NCI-H1930 (cell line): Measurements from ENCODE around the gene NBPF11.
"Not testable (repeated sequence)": the region's sequence is repeated elsewhere in the genome, so short reads cannot be mapped to it uniquely, and the experiment has no call there.

Experiments
- DNase-seq, 2 experiments: peaks; one replicate each; lab custom pipeline; 2025; lab: John Stamatoyannopoulos, UW

NBPF11 gene

GRCh38 chr1:148149050-148149815, 2.8 kb downstream of the NBPF11 start:
- not testable (repeated sequence) for DNase-seq

GRCh38 chr1:148147052-148147838, 4.8 kb downstream of the NBPF11 start:
- not testable (repeated sequence) for DNase-seq

- not testable (repeated sequence) for DNase-seq
These were observed 5.7 kb downstream of the NBPF11 start for GRCh38 chr1:148146191-148146997.

- DNase-seq: not testable (repeated sequence)
These were observed 8.9 kb downstream of the NBPF11 start for GRCh38 chr1:148143223-148143622.

GRCh38 chr1:148141936-148142335, 10.1 kb downstream of the NBPF11 start:
- DNase-seq: not testable (repeated sequence)

- not testable (repeated sequence) for DNase-seq
These were observed 13.5 kb downstream of the NBPF11 start for GRCh38 chr1:148138606-148139005.

GRCh38 chr1:148122341-148122740, 29.7 kb downstream of the NBPF11 start:
- not testable (repeated sequence) for DNase-seq

GRCh38 chr1:148120395-148120794, 31.7 kb downstream of the NBPF11 start:
- not testable (repeated sequence) for DNase-seq

- DNase-seq: not testable (repeated sequence)
These were observed 56.3 kb downstream of the NBPF11 start for GRCh38 chr1:148095732-148096131.

- DNase-seq: peak in 1 of 2 experiments; percentile 6
These were observed 65.9 kb downstream of the NBPF11 start for GRCh38 chr1:148086196-148086595.

- DNase-seq: not testable (repeated sequence)
These were observed 70.9 kb downstream of the NBPF11 start for GRCh38 chr1:148081205-148081604.

- not testable (repeated sequence) for DNase-seq
These were observed 73.2 kb downstream of the NBPF11 start for GRCh38 chr1:148078632-148079519.

- not testable (repeated sequence) for DNase-seq
These were observed 74.0 kb downstream of the NBPF11 start for GRCh38 chr1:148078090-148078489.

GRCh38 chr1:148077458-148077857, 74.6 kb downstream of the NBPF11 start:
- DNase-seq: not testable (repeated sequence)

GRCh38 chr1:148073392-148073791, 78.7 kb downstream of the NBPF11 start:
- DNase-seq: not testable (repeated sequence)

- not testable (repeated sequence) for DNase-seq
These were observed 83.5 kb downstream of the NBPF11 start for GRCh38 chr1:148068606-148069005.

- DNase-seq: not testable (repeated sequence)
These were observed 83.9 kb downstream of the NBPF11 start for GRCh38 chr1:148068201-148068600.

- DNase-seq: not testable (repeated sequence)
These were observed 91.8 kb downstream of the NBPF11 start for GRCh38 chr1:148060294-148060701.

- DNase-seq: not testable (repeated sequence)
These were observed 94.7 kb downstream of the NBPF11 start for GRCh38 chr1:148057384-148057783.
